ENCODE data around the gene TMEM203. TPM values are rescaled to one million over a fixed set of nuclear protein-coding genes. Genes with fewer than 3 reads are reported as not detected.

TMEM203 gene
- total and polyA plus RNA-seq, 2 of the 13 experiments (the other 11 are each of a cell fraction or from before 2014, with no cell fraction given) = 23.4 to 36.7 TPM

DNA sequence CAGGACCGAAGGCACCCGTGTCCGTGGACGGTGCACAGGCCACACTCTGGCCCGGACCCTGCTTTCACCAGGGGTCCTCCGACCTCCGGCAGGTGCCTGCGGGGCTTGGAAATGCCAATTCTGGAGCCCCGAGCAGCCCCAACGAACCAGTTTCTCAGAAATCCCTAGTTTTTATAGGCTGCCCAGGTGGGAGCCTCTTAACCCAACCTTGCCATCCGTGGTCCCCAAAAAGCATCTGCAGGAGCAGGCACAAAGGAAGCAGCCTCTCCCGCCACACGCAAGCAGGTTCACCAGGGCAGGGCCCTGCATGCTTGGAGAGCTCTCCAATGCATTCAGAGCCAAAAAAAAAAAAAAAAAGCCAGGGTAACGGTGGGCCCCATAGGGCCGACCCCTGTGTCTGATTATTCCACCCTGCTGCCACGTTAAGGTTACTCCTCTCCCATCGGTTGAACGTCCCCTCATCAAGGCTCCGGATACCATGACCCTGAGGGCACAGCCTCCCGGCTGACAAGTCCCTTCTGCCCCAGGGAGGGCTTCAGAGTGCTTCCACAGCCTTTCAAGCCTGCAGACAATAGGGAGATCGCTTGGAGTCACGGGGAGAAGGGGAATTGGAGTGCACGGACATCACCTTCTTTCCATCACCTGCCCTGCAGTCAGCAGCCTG, 4.1 kb downstream of the TMEM203 start (continued):
- TF ChIP-seq, protein P1, sequence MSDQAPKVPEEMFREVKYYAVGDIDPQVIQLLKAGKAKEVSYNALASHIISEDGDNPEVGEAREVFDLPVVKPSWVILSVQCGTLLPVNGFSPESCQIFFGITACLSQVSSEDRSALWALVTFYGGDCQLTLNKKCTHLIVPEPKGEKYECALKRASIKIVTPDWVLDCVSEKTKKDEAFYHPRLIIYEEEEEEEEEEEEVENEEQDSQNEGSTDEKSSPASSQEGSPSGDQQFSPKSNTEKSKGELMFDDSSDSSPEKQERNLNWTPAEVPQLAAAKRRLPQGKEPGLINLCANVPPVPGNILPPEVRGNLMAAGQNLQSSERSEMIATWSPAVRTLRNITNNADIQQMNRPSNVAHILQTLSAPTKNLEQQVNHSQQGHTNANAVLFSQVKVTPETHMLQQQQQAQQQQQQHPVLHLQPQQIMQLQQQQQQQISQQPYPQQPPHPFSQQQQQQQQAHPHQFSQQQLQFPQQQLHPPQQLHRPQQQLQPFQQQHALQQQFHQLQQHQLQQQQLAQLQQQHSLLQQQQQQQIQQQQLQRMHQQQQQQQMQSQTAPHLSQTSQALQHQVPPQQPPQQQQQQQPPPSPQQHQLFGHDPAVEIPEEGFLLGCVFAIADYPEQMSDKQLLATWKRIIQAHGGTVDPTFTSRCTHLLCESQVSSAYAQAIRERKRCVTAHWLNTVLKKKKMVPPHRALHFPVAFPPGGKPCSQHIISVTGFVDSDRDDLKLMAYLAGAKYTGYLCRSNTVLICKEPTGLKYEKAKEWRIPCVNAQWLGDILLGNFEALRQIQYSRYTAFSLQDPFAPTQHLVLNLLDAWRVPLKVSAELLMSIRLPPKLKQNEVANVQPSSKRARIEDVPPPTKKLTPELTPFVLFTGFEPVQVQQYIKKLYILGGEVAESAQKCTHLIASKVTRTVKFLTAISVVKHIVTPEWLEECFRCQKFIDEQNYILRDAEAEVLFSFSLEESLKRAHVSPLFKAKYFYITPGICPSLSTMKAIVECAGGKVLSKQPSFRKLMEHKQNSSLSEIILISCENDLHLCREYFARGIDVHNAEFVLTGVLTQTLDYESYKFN (CRISPR knock-in tag; conservative IDR thresholded peaks at IDR 0.05) = no peak
- no peak for TF ChIP-seq ZNF329 (CRISPR knock-in tag; IDR thresholded peaks at IDR 0.05; ENCODE audit: low read depth)
- TF ChIP-seq, protein P2, sequence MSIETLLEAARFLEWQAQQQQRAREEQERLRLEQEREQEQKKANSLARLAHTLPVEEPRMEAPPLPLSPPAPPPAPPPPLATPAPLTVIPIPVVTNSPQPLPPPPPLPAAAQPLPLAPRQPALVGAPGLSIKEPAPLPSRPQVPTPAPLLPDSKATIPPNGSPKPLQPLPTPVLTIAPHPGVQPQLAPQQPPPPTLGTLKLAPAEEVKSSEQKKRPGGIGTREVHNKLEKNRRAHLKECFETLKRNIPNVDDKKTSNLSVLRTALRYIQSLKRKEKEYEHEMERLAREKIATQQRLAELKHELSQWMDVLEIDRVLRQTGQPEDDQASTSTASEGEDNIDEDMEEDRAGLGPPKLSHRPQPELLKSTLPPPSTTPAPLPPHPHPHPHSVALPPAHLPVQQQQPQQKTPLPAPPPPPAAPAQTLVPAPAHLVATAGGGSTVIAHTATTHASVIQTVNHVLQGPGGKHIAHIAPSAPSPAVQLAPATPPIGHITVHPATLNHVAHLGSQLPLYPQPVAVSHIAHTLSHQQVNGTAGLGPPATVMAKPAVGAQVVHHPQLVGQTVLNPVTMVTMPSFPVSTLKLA (IDR thresholded peaks at IDR 0.05) = no peak
- peak; percentile 48 for TF ChIP-seq AGO2 (optimal IDR thresholded peaks at IDR 0.05; ENCODE audit: low read depth, low read length)
- peak; percentile 84 for TF ChIP-seq ZNF747 (CRISPR knock-in tag; IDR thresholded peaks at IDR 0.05; ENCODE audit: borderline replicate concordance)
- TF ChIP-seq HOXA5 (CRISPR knock-in tag; IDR thresholded peaks at IDR 0.05) = no peak
- no peak for TF ChIP-seq ZC3H4 (CRISPR knock-in tag; IDR thresholded peaks at IDR 0.05; ENCODE audit: borderline replicate concordance)
- no peak for TF ChIP-seq FOXA3 (CRISPR knock-in tag; IDR thresholded peaks at IDR 0.05)
- TF ChIP-seq, protein P3, sequence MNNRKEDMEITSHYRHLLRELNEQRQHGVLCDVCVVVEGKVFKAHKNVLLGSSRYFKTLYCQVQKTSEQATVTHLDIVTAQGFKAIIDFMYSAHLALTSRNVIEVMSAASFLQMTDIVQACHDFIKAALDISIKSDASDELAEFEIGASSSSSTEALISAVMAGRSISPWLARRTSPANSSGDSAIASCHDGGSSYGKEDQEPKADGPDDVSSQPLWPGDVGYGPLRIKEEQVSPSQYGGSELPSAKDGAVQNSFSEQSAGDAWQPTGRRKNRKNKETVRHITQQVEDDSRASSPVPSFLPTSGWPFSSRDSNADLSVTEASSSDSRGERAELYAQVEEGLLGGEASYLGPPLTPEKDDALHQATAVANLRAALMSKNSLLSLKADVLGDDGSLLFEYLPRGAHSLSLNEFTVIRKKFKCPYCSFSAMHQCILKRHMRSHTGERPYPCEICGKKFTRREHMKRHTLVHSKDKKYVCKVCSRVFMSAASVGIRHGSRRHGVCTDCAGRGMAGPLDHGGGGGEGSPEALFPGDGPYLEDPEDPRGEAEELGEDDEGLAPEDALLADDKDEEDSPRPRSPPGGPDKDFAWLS (CRISPR knock-in tag; IDR thresholded peaks at IDR 0.05; ENCODE audit: borderline replicate concordance) = no peak
- TF ChIP-seq SAP130 (CRISPR knock-in tag; IDR thresholded peaks at IDR 0.05; ENCODE audit: low read depth) = no peak; the same call in 1 of the 2 replicates
- no peak for TF ChIP-seq ZXDC (CRISPR knock-in tag; IDR thresholded peaks at IDR 0.05)
- TF ChIP-seq IRX3 (CRISPR knock-in tag; IDR thresholded peaks at IDR 0.05; ENCODE audit: borderline replicate concordance, low read depth) = no peak
- TF ChIP-seq ONECUT2 (CRISPR knock-in tag; IDR thresholded peaks at IDR 0.05) = no peak
- no peak for TF ChIP-seq ETV6 (CRISPR knock-in tag; conservative IDR thresholded peaks at IDR 0.05)
- no peak for TF ChIP-seq KMT2B (CRISPR knock-in tag; IDR thresholded peaks at IDR 0.05)
- TF ChIP-seq HNRNPLL (IDR thresholded peaks at IDR 0.05; ENCODE audit: low read depth, low read length, poor library complexity, severe bottlenecking) = no peak
- no peak for TF ChIP-seq TARDBP (CRISPR knock-in tag; IDR thresholded peaks at IDR 0.05)
- no peak for TF ChIP-seq MLLT10 (CRISPR knock-in tag; IDR thresholded peaks at IDR 0.05)
- no peak for TF ChIP-seq ZKSCAN5 (CRISPR knock-in tag; IDR thresholded peaks at IDR 0.05)
- TF ChIP-seq GLI4 (CRISPR knock-in tag; IDR thresholded peaks at IDR 0.05; ENCODE audit: borderline replicate concordance) = no peak
- no peak; the same call in 1 of the 2 replicates for TF ChIP-seq MED1 (CRISPR knock-in tag; IDR thresholded peaks at IDR 0.05)
- no peak; the same call in 1 of the 2 replicates for TF ChIP-seq ZNF766 (CRISPR knock-in tag; IDR thresholded peaks at IDR 0.05; ENCODE audit: borderline replicate concordance)
